Endothelial cell of umbilical vein (primary cell): Measurements from ENCODE around the gene OASL. TPM values are rescaled to one million over a fixed set of nuclear protein-coding genes. Genes with fewer than 3 reads are reported as not detected.

Source experiments
- BruUV-seq: library from RNA; stranded (reverse); fragments of 400-500 nt; replicated peaks from 2 replicates; lab custom pipeline; 2021; lab: Mats Ljungman, UMichigan
- CTCF ChIA-PET: fragments of 300-600, 350-600 bp; sonication (Branson Sonifier 250); formaldehyde crosslinking; loops from one replicate; lab custom pipeline; 2021; ENCODE audit warnings: antibody characterized with exemption, inconsistent platforms; lab: Charles Lee
- POLR2A ChIA-PET: fragments of 300-600, 350-600 bp; sonication (Branson Sonifier 250); formaldehyde crosslinking; loops from one replicate; lab custom pipeline; 2021; ENCODE audit warnings: antibody characterized with exemption, inconsistent platforms; lab: Charles Lee
- DNase-seq: peaks from one replicate; pipeline ENCODE4 v3.0.0-alpha.2; 2011; ENCODE audit warnings: low read depth, low spot score
- FAIRE-seq: peaks from 2 replicates; lab custom pipeline; 2011; peaks lifted over from hg19 to GRCh38; lab: Jason Lieb, UNC
- H2AFZ ChIP-seq: 2 replicates; pipeline ENCODE4 v1.6.0; 2012; ENCODE audit warnings: low read depth, low read length, control low read depth, inconsistent platforms
- H3K27ac ChIP-seq: 2 replicates; pipeline ENCODE4 v1.5.1; 2011; ENCODE audit warnings: low read depth, mild to moderate bottlenecking, control low read depth, low read length, moderate library complexity; ENCODE audit not compliant: insufficient read depth
- H3K27me3 ChIP-seq, 2 experiments: 2 replicates each; pipeline versions ENCODE4 v1.6.0 to v1.6.1; 2011; ENCODE audit warnings: low read length in 2 of 2, mixed read lengths in 1 of 2; ENCODE audit not compliant: control insufficient read depth in 2 of 2, insufficient read depth in 2 of 2
- H3K36me3 ChIP-seq, 2 experiments: 2 replicates in 1 of 2; 3 replicates in 1 of 2; pipeline ENCODE4 v1.5.1; 2011; ENCODE audit warnings: low read length in 2 of 2, mild to moderate bottlenecking in 1 of 2, moderate library complexity in 1 of 2; ENCODE audit not compliant: control insufficient read depth in 2 of 2, insufficient read depth in 2 of 2; ENCODE audit errors: extremely low read depth in 1 of 2
- H3K4me1 ChIP-seq: 3 replicates; pipeline ENCODE4 v1.5.1; 2011; ENCODE audit warnings: mild to moderate bottlenecking, low read length; ENCODE audit not compliant: control insufficient read depth, insufficient read depth; ENCODE audit errors: extremely low read depth
- H3K4me2 ChIP-seq: 2 replicates; pipeline ENCODE4 v1.6.1; 2011; ENCODE audit warnings: low read length, control low read depth, mixed read lengths; ENCODE audit not compliant: insufficient read depth
- H3K4me3 ChIP-seq, 3 experiments: fragments of 200-600 bp in 1 of 3; sonication (generic), shearing (Covaris generic) in 1 of 3; replicated peaks in 1 of 3; 2 replicates each; pipeline ENCODE4 v1.5.1; 2011 to 2016; ENCODE audit warnings: control low read depth in 3 of 3, low read length in 3 of 3, mild to moderate bottlenecking in 2 of 3, inconsistent platforms in 1 of 3, low read depth in 1 of 3, moderate library complexity in 1 of 3; ENCODE audit not compliant: insufficient read depth in 1 of 3
- H3K79me2 ChIP-seq: 2 replicates; pipeline ENCODE4 v1.6.0; 2012; ENCODE audit warnings: low read length, inconsistent platforms; ENCODE audit not compliant: control insufficient read depth, insufficient read depth
- H3K9ac ChIP-seq: replicated peaks from 2 replicates; pipeline ENCODE3; 2011; ENCODE audit warnings: low read length, control low read depth; ENCODE audit not compliant: insufficient read depth; ENCODE audit errors: extremely low read depth
- H3K9me1 ChIP-seq: replicated peaks from 3 replicates; pipeline ENCODE4 v1.6.0; 2011; ENCODE audit warnings: mild to moderate bottlenecking, low read length; ENCODE audit not compliant: control insufficient read depth, insufficient read depth; ENCODE audit errors: extremely low read depth
- H3K9me3 ChIP-seq: replicated peaks from 2 replicates; pipeline ENCODE4 v1.5.1; 2012; ENCODE audit warnings: low read length, inconsistent platforms; ENCODE audit not compliant: control insufficient read depth, insufficient read depth
- H4K20me1 ChIP-seq: replicated peaks from 2 replicates; pipeline ENCODE3; 2011; ENCODE audit warnings: mild to moderate bottlenecking, low read length; ENCODE audit not compliant: control insufficient read depth, insufficient read depth; ENCODE audit errors: extremely low read depth
- CTCF ChIP-seq, 2 donors: IDR thresholded peaks; 1 replicate in 1 of 2; 2 replicates in 1 of 2; pipeline ENCODE4 v1.5.1; 2011; ENCODE audit warnings: low read length in 2 of 2, mild to moderate bottlenecking in 2 of 2, moderate library complexity in 2 of 2, control low read depth in 1 of 2, inconsistent platforms in 1 of 2, low read depth in 1 of 2; ENCODE audit not compliant: insufficient read depth in 1 of 2; ENCODE audit errors: extremely low read depth in 1 of 2
- EZH2 ChIP-seq: IDR thresholded peaks from 2 replicates; pipeline ENCODE4 v1.6.1; 2012; ENCODE audit warnings: borderline replicate concordance, low read depth, mild to moderate bottlenecking, moderate library complexity, low read length, inconsistent platforms; ENCODE audit not compliant: severe bottlenecking
- FOS ChIP-seq: IDR thresholded peaks from 2 replicates; pipeline ENCODE4 v1.6.1; 2011; ENCODE audit warnings: mild to moderate bottlenecking, low read length, moderate library complexity, borderline replicate concordance; ENCODE audit not compliant: insufficient read depth
- GATA2 ChIP-seq: IDR thresholded peaks from 2 replicates; pipeline ENCODE4 v1.7.0; 2011; ENCODE audit warnings: low read depth, mild to moderate bottlenecking, moderate library complexity, mixed read lengths, low read length; ENCODE audit not compliant: insufficient read length, insufficient read depth
- JUN ChIP-seq: IDR thresholded peaks from 2 replicates; pipeline ENCODE4 v1.6.1; 2011; ENCODE audit warnings: borderline replicate concordance, low read depth; ENCODE audit not compliant: insufficient read length, insufficient read depth
- MAX ChIP-seq: IDR thresholded peaks from 2 replicates; pipeline ENCODE4 v1.6.1; 2011; ENCODE audit not compliant: insufficient read depth, insufficient read length
- MYC ChIP-seq: IDR thresholded peaks from one replicate; pipeline ENCODE4 v1.6.1; 2011; ENCODE audit warnings: mild to moderate bottlenecking, low read depth, low read length
- POLR2A ChIP-seq: IDR thresholded peaks from 2 replicates; pipeline ENCODE4 v1.6.1; 2012; ENCODE audit warnings: low read depth, mild to moderate bottlenecking, control low read depth, low read length
- POLR2AphosphoS5 ChIP-seq: IDR thresholded peaks from 2 replicates; pipeline ENCODE4 v1.6.1; 2012; ENCODE audit warnings: low read depth, mild to moderate bottlenecking, control low read depth, low read length, moderate library complexity; ENCODE audit not compliant: insufficient read depth
- dilution Hi-C: fragments of 300-500 bp; cut with MboI; formaldehyde crosslinking; loops from one replicate; pipeline ENCODE4 v1.15.0; 2019; ENCODE audit warnings: low sequenced_read_pairs; ENCODE audit not compliant: extremely low pct_ligation_motif_present
- intact Hi-C: fragments of 100-400 bp; cut with micrococcal nuclease; formaldehyde crosslinking; loops from one replicate; pipeline ENCODE4 v1.10.0; 2022
- polyA plus RNA-seq, 4 experiments: library from polyadenylated mRNA; depleted of rRNA in 3 of 4; stranded (reverse) in 3 of 4; unstranded in 1 of 4; fragments of >200 nt; gene quantifications; 2 replicates each; pipeline versions ENCODE4 v1.2.1 to v1.2.3, GENCODE V29; 2011 to 2012; ENCODE audit warnings: missing spikeins in 1 of 4
- total RNA-seq: library from RNA; stranded (reverse); gene quantifications from 2 replicates; pipeline ENCODE4 v1.2.3, GENCODE V29; 2021

OASL gene
- total and polyA plus RNA-seq, 2 donors (not counting 3 experiments of a cell fraction or from before 2014, with no cell fraction given), result 0.17 to 0.33 TPM

GRCh38 chr12:120998435-120998834 lies 40.6 kb downstream of the OASL start:
- Histone ChIP-seq H3K4me1 (no peaks in the 10 kb centered on the region), H4K20me1 (no peaks in the 10 kb centered on the region), H3K27me3 (no peaks in the 10 kb centered on the region), H3K4me2 (no peak overlapping the region), H3K9me1 (no peaks in the 10 kb centered on the region), H3K4me3 (no peak overlapping the region), H3K79me2 (no peaks in the 10 kb centered on the region), H3K27ac (no peak overlapping the region), H3K36me3 (peaks cover 3% of the 10 kb centered on the region in 2 experiments), H3K9me3 (no peaks in the 10 kb centered on the region), H3K9ac (no peak overlapping the region), H2AFZ (no peak overlapping the region)
- FAIRE-seq (no peak), DNase-seq (no peak)
- no TSS peak for BruUV-seq
- CTCF ChIA-PET, result interaction anchor here (0.7 kb wide), 1 partner anchor 27 kb away, joined by 3 read pairs; no protein-coding TSS in a partner anchor
- intact Hi-C loops, result no loop called here
- dilution Hi-C loops, result no loop called here
- TF ChIP-seq GATA2, result no peak
- no peak for TF ChIP-seq FOS
- no peak for TF ChIP-seq MAX
- no peak for TF ChIP-seq JUN
- no peak for TF ChIP-seq MYC
- TF ChIP-seq POLR2AphosphoS5, result no peak
- TF ChIP-seq CTCF (IDR thresholded peaks at IDR 0.05; ENCODE audit: extremely low read depth in 1 of 2, insufficient read depth in 1 of 2, low read depth in 1 of 2, low read length in 2 of 2), result no peak
- no peak for TF ChIP-seq EZH2
- no peak for TF ChIP-seq POLR2A
- POLR2A ChIA-PET, result no interaction called here
